CD4-positive, alpha-beta T cell treated with Interleukin-6 for 4 hours (primary cell): Measurements from ENCODE around the gene DDX4.

Experiments
- DNase-seq: peaks from one replicate; pipeline ENCODE4 v3.0.0-alpha.2; 2020; ENCODE audit warnings: mixed read lengths

DDX4 gene

GRCh38 chr5:55829956-55830355 is 92.1 kb downstream of the DDX4 start:
- no peak for DNase-seq

DNA sequence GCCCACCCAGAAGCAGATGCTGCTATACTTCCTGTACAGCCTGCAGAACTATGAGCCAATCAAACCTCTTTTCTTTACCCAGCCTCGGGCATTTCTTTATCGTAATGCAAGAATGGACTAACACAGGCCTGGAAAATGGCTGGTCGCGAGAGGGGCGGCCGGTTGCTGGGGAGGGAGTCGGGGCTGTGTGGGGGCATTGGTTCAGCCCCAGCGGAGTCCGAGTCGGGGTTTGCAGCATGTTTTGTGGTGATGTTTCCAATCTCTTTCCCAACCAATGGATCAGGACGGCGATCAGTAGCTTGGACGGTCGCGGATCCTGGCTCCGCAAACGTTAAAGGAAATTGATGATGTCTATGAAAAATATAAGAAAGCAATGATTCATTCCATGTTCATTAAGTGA is 94.6 kb downstream of the DDX4 start:
- no peak for DNase-seq

DNA sequence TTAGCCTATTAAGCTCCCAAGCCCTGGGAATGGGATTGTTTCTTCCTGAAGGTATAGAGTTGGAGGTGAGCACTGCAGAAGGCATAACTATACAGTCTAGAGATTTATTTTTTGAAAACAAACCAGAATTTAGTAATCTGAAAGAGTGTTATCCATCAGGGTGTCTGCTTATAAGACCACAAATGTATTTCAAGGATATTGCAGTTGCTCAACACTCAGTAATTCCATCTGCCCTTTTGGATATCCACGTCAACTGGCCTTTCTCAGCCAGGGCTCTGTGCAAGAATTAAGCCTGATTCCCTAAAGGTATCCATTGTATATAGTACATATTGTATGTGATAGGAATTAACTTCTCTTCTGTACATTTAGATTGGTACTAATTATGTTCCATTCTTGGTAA is 98.3 kb downstream of the DDX4 start:
- DNase-seq = no peak

- no peak for DNase-seq
Observed at GRCh38 chr5:55841976-55842375, 104.1 kb downstream of the DDX4 start.

GRCh38 chr5:55847837-55848236 is 110.0 kb downstream of the DDX4 start:
- DNase-seq = no peak

DNA sequence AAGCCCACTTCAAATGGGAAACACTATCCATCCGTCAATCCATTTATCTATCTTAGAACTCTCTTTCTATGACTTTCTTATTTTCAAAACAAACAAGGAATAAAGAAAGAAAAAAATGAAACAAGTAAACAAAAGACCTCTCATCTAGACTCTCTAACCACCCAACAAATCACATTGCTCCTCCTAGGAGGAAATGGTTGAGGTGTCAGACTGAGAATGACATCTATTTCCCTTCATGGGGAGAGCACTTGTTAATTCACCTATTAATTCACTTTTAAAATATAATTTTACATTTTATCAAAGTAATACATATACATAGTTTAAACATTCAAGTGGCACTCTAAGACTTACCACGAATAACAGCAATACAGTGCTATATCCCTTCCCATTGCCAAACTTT is 110.9 kb downstream of the DDX4 start:
- no peak for DNase-seq

GRCh38 chr5:55850839-55851674 is 113.2 kb downstream of the DDX4 start, which contains the start of gene IL31RA:
Gene IL31RA (plus strand): TSS chr5:55851357. CDS start chr5:55851571, 214 bp downstream.
- DNase-seq = no peak

GRCh38 chr5:55851675-55851979 is 113.8 kb downstream of the DDX4 start:
- no peak for DNase-seq

- no peak for DNase-seq
Observed at GRCh38 chr5:55852503-55852902, 114.6 kb downstream of the DDX4 start.

DNA sequence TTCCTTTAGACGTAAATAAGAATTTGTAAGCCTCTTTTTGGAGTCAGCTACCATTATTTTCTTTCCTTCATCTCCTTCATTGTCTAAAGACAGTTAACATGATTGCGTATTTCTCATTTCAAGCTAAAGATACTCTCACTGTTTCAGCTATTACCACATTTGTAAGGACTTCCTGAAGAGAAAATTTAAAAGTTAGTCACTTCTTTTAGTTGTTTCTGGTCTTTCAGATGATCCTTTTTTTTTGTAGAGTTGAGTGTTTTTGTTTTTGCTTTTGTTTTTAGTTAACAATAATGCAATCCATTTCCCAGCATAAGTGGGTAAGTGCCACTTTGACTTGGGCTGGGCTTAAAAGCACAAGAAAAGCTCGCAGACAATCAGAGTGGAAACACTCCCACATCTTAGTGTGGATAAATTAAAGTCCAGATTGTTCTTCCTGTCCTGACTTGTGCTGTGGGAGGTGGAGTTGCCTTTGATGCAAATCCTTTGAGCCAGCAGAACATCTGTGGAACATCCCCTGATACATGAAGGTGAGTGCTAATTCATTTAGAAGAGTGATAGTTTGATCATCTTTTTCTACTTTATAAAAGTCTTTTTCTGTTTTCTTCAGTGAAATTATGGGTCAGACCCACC is 115.3 kb downstream of the DDX4 start:
- DNase-seq = no peak

DNA sequence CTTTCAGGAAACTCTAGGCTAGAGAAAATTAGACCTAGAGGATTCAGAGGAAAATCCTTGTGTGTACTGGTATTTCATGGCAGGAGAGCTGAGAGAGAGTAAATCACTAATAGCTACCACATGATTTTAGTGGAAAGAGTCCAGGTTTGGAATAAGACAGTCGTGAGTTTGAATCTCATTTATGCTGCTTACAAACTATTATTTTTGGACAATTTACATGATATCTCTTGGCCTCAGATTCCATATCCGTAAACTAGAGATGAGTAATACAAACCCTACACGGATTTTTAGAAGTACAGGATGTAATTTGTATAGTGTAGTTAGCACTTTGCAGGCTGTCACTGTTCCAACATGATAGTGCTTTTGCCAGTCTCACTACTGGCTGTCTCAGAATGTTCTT is 116.0 kb downstream of the DDX4 start:
- DNase-seq = no peak

DNA sequence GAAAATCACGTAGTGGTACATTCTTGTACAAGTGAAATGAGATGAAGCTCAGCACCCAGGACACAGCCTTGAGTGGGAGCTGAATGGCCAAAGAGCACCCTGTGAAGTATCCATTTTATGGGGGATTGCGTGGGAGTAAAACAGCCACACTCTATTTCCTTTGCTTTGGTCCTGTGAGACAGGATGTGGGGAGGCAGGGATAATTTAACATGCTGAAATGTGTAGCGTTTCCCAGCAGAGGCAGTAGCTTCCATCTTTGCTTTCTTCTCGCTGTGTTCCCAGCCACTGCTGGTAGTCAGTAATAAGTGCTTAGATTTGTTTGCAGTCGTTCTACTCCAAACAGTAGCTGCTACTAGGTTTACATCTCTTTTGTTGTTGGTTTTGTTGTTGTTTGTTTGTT is 117.6 kb downstream of the DDX4 start:
- DNase-seq = peak; percentile 4

DNA sequence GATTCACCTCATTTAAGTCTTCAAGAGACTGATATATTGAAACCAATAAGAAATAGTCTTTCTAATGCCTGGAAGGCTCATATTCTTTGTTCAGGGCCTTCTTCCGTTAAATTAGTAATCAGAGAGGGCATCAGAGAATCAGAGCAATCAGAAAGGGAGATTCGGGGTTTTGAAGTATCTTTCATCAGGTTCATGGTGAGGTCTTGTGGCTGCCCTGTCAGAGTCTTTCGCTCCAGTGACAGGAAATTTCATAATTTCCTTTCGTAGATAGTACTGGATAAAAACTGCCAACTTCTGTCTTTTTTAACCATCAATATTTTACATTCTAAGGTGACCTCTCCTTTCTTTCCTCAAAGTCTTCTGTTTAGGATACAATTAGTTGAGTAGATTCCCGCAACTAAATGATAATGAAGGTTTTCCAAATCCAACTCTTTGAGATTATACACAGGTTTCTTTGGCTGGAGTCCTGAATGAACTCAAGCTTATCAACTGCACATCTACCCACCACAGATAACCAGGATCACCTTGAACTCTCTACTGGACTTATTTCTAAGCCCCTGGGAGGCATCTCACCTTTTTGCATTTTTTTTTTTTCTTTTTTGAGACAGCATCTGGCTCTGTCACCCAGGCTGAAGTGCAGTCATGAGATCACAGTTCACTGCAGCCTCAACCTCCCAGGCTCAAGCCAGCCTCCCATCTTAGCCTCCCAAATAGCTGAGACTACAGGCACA is 118.8 kb downstream of the DDX4 start:
- peak; percentile 11 for DNase-seq

- no peak for DNase-seq
Observed at GRCh38 chr5:55857247-55857640, 119.4 kb downstream of the DDX4 start.

GRCh38 chr5:55858104-55858503 is 120.2 kb downstream of the DDX4 start:
- DNase-seq = no peak

DNA sequence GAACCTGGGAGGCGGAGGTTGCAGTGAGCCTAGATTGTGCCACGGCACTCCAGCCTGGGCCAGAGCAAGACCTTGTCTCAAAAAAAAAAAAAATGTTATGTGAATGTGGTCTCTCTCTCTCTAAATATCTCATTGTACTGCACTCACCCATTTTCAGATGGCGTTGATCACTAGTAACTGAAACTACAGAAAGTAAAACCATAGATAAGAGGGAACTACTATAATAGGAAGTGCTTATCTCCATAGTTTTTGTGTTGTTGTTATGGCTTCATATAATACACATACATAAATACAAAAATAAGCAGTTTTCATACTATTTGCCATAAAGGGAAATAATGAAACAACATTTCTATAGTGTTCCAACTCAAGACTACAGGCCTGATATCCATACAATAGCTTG is 122.4 kb downstream of the DDX4 start:
- no peak for DNase-seq

GRCh38 chr5:55860709-55861108 is 122.8 kb downstream of the DDX4 start:
- DNase-seq = no peak

- DNase-seq = no peak
Observed at GRCh38 chr5:55864606-55865541, 127.0 kb downstream of the DDX4 start.

DNA sequence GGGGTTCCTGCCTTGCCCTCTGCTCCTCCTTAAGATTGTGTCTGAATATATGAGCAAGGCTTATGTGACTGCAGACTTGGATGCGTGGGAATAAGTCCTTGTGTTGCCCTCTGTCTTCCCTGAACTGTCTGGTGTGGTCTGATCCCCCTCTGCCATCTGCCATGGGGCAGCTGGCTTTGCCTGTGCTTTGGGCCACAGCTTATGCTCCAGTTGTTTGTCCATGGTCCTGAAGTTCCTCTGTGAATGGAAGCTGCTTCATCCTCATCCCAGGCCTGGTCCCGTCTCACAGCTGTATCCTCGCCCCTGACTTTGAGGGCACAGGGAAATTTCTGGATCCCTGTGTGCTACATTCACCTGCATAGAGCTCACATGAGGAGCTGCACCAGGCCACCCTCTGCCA is 128.0 kb downstream of the DDX4 start:
- no peak for DNase-seq

GRCh38 chr5:55866485-55866884 is 128.6 kb downstream of the DDX4 start:
- no peak for DNase-seq
